HG03469 (cell line): ENCODE results near the gene PSG3.
"Not testable (repeated sequence)": the region's sequence is repeated elsewhere in the genome, so short reads cannot be mapped to it uniquely, and the experiment has no call there.

Experiments
- ATAC-seq: cut with Tn5 transposase; IDR thresholded peaks from one replicate; pipeline ENCODE4 v1.9.1; 2021; ENCODE audit warnings: mild to moderate bottlenecking, moderate library complexity, moderate number of reproducible peaks; ENCODE audit not compliant: unreplicated experiment

PSG3 gene

DNA sequence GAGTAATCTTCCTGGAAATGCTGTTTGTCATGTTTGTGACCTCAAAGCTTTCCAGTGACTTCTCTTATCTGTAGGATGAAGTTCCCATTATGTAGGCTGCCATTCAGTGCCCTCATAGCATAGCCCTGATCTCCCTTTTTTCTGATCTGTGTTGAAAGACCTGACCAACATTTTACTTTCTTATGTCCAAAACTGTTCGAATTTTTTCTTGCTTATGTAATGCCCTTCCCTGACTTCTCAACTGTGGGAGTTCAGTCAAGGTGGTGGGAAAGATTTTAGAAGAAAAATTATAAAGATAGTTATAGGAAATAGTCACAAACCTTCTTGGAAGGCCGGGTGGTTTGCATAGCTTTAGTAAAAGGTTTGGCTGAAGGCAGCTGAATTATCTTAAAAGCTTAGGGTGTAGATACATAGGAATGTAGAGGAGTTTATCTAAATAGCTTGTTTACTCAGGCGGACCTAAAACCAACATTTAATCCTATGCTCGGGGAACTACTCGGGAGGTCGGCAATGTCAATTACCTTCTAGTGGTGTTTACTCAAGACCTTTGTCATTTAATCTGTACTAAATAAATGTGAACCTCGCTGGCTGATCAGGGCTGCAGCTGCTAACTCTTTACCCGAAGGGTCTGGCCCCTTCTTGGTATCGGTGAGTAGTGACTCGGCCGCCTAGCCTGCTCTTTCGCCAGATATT lies 44.3 kb downstream of the PSG3 start:
- no peak for ATAC-seq

DNA sequence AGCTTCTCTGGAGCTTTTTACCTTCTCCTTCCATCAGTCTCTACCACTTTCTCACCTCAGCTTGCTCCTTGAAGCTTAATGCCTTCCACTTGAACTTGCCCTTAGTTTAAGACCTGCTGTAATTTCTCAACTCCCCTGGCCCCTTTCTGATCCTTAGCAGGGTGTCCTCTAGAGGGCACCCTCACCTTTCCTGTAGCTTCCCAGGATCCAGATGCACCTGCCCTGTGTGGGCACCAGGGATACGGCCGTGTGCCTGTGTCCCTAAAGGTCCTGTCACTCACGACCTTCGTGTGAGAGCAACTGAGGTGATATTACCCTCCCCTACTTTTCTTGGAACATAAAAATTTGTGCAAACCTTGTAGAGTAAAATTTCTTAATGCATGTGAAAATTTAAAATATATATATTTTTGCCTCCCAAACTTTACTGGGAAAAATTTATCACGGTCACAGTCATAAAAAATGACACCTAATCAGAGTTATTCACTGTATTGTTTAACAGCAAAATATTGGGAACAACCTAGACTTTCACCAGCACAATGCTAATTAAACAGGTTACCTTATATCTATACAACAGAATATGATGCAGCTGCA lies 46.4 kb downstream of the PSG3 start:
- ATAC-seq = no peak

- no peak for ATAC-seq
Observed at GRCh38 chr19:42683917-42684513, 56.3 kb downstream of the PSG3 start.

DNA sequence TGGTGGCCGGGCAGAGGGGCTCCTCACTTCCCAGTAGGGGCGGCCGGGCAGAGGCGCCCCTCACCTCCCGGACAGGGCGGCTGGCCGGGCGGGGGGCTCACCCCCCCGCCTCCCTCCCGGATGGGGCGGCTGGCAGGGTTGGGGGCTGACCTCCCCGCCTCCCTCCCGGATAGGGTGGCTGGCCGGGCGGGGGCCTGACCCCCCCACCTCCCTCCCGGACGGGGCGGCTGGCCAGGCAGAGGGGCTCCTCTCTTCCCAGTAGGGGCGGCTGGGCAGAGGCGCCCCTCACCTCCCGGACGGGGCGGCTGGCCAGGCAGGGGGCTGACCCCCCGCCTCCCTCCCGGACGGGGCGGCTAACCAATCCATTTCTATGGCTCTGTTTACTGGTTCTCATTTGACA lies 64.0 kb downstream of the PSG3 start:
- ATAC-seq = not testable (repeated sequence)

DNA sequence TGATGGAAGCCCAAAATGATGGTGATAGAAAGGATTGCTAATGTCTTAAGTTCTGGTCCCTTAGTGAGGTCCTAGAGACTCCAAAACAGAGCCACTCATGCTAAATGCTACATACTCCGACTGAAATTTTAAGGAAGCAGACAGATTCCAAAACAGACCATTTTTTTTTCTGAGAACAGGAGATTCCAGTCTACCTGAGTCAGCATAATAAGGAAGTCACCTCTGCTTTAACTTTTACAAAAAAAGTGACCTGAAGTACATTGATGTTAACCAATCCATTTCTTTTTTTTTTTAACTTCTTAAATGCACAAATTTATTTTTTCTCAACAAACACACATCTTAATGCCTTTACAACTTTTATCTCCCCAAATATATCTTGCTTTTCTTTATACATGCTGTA lies 65.7 kb downstream of the PSG3 start:
- ATAC-seq = not testable (repeated sequence)
